Effector memory CD4-positive, alpha-beta T cell (primary cell): Measurements from ENCODE around the gene CHRDL2.

Experiments used
- DNase-seq, 3 donors: peaks; one replicate each; pipeline ENCODE4 v3.0.0-alpha.2; 2020
- H3K27ac ChIP-seq: 2 replicates; pipeline ENCODE4 v1.7.0; 2013; ENCODE audit warnings: mild to moderate bottlenecking, low read length, moderate library complexity; ENCODE audit not compliant: insufficient read depth, poor library complexity, severe bottlenecking
- H3K27me3 ChIP-seq: replicated peaks from 2 replicates; pipeline ENCODE4 v1.7.0; 2013; ENCODE audit warnings: mild to moderate bottlenecking, low read length; ENCODE audit not compliant: insufficient read depth, control insufficient read depth, poor library complexity, severe bottlenecking
- H3K36me3 ChIP-seq: 2 replicates; pipeline ENCODE4 v1.7.0; 2013; ENCODE audit warnings: mild to moderate bottlenecking, low read length, moderate library complexity; ENCODE audit not compliant: control insufficient read depth, insufficient read depth
- H3K4me1 ChIP-seq: 2 replicates; pipeline ENCODE4 v1.7.0; 2013; ENCODE audit warnings: low read length, mild to moderate bottlenecking; ENCODE audit not compliant: control insufficient read depth, insufficient read depth, poor library complexity, severe bottlenecking
- H3K4me3 ChIP-seq: 2 replicates; pipeline ENCODE4 v1.7.0; 2013; ENCODE audit warnings: low read length, low read depth, mild to moderate bottlenecking; ENCODE audit not compliant: insufficient read depth, poor library complexity, severe bottlenecking
- H3K9me3 ChIP-seq: 2 replicates; pipeline ENCODE4 v1.7.0; 2013; ENCODE audit warnings: mild to moderate bottlenecking, low read length, moderate library complexity; ENCODE audit not compliant: control insufficient read depth

Gene CHRDL2

DNA sequence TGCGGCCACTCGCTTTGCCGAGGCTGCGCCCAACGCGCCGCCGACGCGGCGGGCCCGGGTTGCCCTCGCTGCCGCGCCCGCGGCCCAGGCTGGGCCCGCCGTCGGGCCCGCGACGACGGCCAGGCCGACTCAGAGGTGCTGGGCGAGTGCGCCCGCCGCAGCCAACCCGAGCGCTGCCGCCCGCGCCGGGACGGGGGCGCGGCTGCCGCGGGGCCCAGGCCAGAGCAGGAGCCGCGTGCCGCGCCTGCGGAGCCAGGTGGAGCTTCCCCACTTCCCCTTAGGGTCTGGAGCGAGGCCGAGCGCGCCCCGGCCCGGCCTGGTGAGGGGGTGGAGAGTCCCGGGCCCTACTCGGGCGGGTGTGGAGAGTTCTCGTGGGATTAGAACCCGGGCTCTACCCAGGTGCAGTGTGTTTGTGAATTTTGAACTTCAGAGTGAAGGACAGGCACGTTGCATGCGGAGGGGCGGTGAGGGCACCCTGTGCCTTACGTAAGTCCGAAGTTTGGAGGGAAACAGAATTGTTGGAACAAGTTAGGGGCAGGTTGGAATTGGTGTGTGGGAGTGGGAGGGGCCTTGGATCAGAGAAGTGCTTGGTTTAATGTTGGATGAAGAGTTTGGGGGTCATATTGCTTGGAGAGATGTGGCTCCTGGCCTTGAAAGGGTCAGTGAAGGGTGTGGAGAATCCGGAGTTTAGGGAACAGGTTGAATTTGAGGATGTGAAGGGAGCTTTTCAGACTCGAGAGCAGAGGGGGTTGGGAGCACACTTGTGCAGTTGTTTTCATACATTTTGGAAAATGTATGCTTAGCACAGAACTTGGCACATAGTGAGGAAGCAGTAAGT lies 18.1 kb upstream of the CHRDL2 start:
- DNase-seq, result peak; percentile 17 to 27 (median 23)
- H3K9me3 ChIP-seq, result no peaks in the 10 kb centered on the region
- H3K4me3 ChIP-seq, result peak overlapping the region; percentile 85
- H3K36me3 ChIP-seq, result no peaks in the 10 kb centered on the region
- H3K27ac ChIP-seq, result peak overlapping the region; percentile 67
- no peaks in the 10 kb centered on the region for H3K27me3 ChIP-seq
- H3K4me1 ChIP-seq, result peaks cover 11% of the 10 kb centered on the region

DNA sequence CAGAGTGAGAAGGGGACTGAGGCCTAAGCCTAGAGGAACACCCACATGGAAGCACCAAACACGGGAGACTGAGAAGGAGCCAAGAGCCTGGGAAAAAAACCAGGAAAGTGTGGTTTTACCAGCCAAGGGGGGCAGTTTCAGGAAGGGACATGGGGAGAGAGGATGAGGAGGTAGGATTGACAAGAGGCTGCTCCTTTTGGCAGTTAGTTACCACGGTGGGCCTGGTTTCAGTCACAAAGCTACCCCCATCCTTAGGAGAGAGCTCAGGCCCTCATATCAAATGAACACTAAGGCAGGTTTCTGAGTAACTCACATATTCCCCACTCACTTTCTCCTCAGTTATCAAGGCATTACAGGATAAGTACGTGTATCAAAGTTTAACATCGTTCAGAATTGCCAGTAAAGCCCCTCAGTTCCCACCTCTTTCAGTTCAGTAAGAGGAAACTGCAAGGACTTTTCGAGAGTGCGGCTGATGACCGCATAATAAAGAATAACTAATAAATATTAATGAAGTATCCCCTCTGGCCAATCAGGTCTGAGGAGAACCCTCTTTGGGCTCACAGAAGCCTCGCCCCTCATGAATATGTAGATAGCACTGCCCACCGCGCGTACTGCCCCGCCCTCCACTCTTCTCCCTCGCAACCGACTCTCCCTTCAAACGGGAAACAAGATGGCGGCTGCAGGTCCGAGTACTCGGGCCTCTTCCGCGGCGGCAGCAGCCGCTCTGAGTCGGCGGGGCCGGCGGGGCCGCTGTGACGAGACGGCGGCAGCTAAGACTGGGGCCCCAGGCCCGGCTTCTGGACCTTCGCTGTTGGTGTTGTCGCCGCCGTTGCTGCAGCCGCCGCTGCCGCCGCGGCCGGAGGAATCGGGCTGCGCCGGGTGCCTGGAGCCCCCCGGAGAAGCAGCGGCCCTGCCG lies 17.2 kb upstream of the CHRDL2 start, which contains the start of gene RNF169:
Gene RNF169, plus strand, starts transcription at position 639 of the 916 bp plus-strand sequence. Its CDS starts 32 bp downstream, at position 671.
- peak within 1 kb of the TSS; percentile 67 for H3K27ac ChIP-seq
- H3K9me3 ChIP-seq, result no peaks in the 10 kb centered on the region
- peak; percentile 79 to 88 (median 85) for DNase-seq
- H3K4me1 ChIP-seq, result peaks cover 11% of the 10 kb centered on the region
- peak within 1 kb of the TSS; percentile 85 for H3K4me3 ChIP-seq
- no peaks in the 10 kb centered on the region for H3K27me3 ChIP-seq
- no peaks in the 10 kb centered on the region for H3K36me3 ChIP-seq

DNA sequence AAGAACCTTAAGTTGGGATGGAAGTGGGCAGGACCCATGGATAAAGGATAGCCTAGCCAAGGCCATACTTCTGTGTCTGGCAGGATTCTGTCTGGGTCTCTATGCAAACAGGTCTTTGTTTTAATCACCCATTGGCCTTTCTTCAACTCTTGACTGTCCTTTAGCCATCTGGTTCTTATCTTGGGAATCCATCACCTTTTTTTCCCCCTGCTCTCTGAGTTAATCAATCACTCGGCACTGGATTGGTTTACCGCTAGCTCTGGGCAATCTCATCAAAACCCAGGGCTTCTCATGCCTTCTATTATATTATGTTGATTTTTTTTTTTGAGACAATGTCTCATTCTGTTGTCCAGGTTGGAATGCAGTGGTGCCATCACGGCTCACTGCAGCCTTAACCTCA lies 15.6 kb upstream of the CHRDL2 start:
- H3K4me3 ChIP-seq, result no peak overlapping the region
- H3K4me1 ChIP-seq, result peaks cover 11% of the 10 kb centered on the region
- no peaks in the 10 kb centered on the region for H3K9me3 ChIP-seq
- no peak overlapping the region for H3K27ac ChIP-seq
- H3K36me3 ChIP-seq, result no peaks in the 10 kb centered on the region
- H3K27me3 ChIP-seq, result no peaks in the 10 kb centered on the region
- DNase-seq, result no peak

- no peaks in the 10 kb centered on the region for H3K36me3 ChIP-seq
- no peaks in the 10 kb centered on the region for H3K9me3 ChIP-seq
- no peak overlapping the region for H3K4me3 ChIP-seq
- no peaks in the 10 kb centered on the region for H3K27me3 ChIP-seq
- DNase-seq, result no peak
- H3K27ac ChIP-seq, result no peak overlapping the region
- peaks cover 11% of the 10 kb centered on the region for H3K4me1 ChIP-seq
Observed at GRCh38 chr11:74744277-74744676, 13.1 kb upstream of the CHRDL2 start.

DNA sequence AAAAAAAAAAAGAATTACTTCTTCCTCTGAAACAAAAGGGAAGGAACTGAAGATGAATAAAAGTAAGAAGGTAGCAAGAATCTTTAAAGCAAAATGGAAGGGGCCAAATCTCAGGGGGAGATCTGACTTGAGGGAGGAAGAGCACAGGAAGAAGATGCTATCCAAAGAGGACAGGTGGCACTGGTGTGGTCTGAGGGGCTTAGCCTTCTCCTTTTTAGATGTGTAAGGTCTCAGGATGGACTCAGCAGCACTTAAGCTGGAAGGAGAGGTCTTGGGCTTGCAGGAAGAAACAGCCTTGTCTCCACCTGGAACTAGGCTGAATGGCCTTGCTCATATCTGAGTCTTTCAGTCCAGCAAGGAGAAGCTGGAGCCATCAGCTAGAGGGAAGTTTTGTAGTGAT lies 12.4 kb upstream of the CHRDL2 start:
- Histone ChIP-seq H3K27me3 (no peaks in the 10 kb centered on the region), H3K4me1 (peaks cover 11% of the 10 kb centered on the region), H3K4me3 (no peak overlapping the region), H3K9me3 (no peaks in the 10 kb centered on the region), H3K36me3 (no peaks in the 10 kb centered on the region), H3K27ac (no peak overlapping the region)
- no peak for DNase-seq

- H3K36me3 ChIP-seq, result no peaks in the 10 kb centered on the region
- no peak overlapping the region for H3K27ac ChIP-seq
- no peak overlapping the region for H3K4me3 ChIP-seq
- no peaks in the 10 kb centered on the region for H3K27me3 ChIP-seq
- DNase-seq, result no peak
- H3K9me3 ChIP-seq, result no peaks in the 10 kb centered on the region
- H3K4me1 ChIP-seq, result no peaks in the 10 kb centered on the region
Observed at GRCh38 chr11:74742070-74742469, 10.8 kb upstream of the CHRDL2 start.

GRCh38 chr11:74739546-74740270 lies 8.5 kb upstream of the CHRDL2 start:
- no peak overlapping the region for H3K4me3 ChIP-seq
- H3K9me3 ChIP-seq, result no peaks in the 10 kb centered on the region
- H3K27me3 ChIP-seq, result no peaks in the 10 kb centered on the region
- no peaks in the 10 kb centered on the region for H3K4me1 ChIP-seq
- no peak overlapping the region for H3K27ac ChIP-seq
- no peaks in the 10 kb centered on the region for H3K36me3 ChIP-seq
- peak in 2 of 3 donors; percentile 8 to 25 for DNase-seq

- Histone ChIP-seq H3K36me3 (no peaks in the 10 kb centered on the region), H3K4me3 (no peak overlapping the region), H3K9me3 (no peaks in the 10 kb centered on the region), H3K27me3 (peaks cover 11% of the 10 kb centered on the region), H3K27ac (no peak overlapping the region), H3K4me1 (peaks cover 9% of the 10 kb centered on the region)
- DNase-seq, result no peak
Observed at GRCh38 chr11:74736031-74736430, 4.8 kb upstream of the CHRDL2 start.

DNA sequence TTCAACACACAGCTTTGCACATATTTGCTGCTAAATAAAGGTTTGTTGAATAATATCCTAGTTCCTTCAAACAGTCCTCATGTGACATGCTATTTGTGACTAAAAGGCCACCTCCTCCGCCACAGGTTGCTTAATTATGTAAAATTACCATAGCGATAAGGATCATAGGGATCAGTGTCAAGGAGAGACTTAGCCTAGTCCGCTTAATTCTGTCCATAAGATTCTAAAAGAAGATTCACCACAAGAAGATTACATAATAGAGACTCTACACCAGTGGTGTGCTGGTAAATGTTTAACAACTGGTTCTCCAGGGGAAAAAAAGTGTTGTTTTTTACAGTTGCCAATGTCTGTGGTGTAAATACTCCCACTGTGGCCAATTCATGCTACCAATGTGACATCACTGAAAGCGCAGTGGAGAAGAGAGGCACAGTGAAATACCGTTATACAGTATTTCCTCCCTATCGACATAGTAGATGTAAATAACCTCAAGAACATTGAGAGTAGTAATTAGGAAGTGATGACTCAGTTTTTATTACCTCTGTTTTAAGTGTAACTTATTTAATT lies 4.2 kb upstream of the CHRDL2 start:
- Histone ChIP-seq H3K4me1 (peaks cover 9% of the 10 kb centered on the region), H3K27me3 (peaks cover 15% of the 10 kb centered on the region), H3K27ac (no peak overlapping the region), H3K36me3 (no peaks in the 10 kb centered on the region), H3K9me3 (no peaks in the 10 kb centered on the region), H3K4me3 (no peak overlapping the region)
- no peak for DNase-seq
